NCI-H774 (cell line): ENCODE results near the gene ZNF385C.

Source experiments
- DNase-seq: peaks from one replicate; lab custom pipeline; 2025; lab: John Stamatoyannopoulos, UW

Gene ZNF385C

DNA sequence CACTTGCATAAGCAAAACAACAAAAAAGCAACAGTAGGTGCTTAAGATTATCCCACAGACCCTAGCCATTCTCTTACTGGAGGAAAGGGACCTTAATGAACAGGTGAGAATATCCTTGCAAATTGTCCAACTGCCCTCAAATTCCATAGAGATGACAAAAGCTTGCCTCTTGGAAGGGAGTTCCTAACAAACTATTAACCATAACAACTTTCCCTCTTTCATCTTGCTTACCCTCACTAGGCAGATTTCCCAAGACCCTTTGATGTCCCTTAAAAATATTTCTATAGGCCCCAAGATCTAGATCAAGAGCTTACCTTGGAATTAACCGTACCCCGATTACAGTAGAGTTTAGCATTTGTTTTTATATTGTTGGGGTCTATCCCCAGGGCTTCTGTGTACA, 109.9 kb downstream of the ZNF385C start:
- no peak for DNase-seq

- no peak for DNase-seq
Measured at GRCh38 chr17:41987642-41988041, 110.6 kb downstream of the ZNF385C start.

DNA sequence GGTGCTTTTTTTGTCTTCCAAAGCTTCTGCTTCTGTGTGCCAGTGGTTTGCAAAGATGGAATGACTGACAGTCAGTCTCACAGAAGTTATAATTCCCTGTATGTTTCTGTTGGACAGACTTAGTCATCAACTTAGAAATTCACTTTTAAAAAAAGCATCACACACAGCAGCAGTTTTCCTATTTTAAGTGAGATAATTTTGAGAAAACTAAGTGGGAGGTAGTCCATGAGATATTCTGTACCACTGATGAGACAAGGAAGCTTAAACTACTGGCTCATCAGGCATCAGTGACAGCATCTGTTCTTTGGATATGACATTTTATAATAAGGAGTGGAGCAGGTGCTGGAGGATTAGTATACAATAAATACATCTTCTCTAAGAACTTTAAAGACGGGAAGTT, 111.6 kb downstream of the ZNF385C start:
- DNase-seq: no peak

GRCh38 chr17:41985919-41986318, 112.4 kb downstream of the ZNF385C start:
- DNase-seq: no peak

DNA sequence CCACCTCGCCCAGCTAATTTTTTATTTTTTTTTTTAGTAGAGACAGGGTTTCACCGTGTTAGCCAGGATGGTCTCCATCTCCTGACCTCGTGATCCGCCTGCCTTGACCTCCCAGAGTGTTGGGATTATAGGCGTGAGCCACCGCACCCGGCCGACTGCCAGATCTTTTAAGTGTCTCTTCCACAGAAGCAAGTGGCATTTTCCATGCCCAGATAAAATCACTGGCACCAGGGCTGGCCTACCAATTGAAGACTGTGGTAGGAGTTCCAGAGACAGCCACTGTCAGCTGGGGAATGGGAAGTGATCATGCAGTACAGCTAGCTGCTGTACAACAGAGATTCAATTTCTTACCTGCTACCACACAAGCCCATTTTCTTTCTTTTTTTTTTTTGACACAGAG, 113.8 kb downstream of the ZNF385C start:
- no peak for DNase-seq

GRCh38 chr17:41982026-41982760, 116.1 kb downstream of the ZNF385C start:
- DNase-seq: no peak

DNA sequence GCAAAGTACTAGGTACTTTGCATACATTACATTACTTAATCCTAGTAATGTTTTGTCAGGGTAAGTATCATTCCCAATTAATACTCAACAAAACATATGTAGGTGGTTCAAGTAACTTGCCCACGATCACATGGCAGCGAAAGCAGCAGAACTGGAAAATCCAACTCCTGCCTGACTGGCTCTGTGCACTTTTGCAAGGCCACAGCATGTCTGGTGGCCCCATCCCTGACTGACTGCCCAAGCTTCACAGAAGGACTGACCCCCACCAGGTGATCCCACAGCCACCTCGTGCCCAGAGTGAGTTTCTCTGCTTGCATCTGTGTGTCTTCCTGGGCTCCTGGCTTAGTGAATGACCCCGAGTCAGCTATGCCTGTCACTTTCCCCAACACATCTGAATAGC, 120.3 kb downstream of the ZNF385C start:
- no peak for DNase-seq

GRCh38 chr17:41976142-41976768, 122.0 kb downstream of the ZNF385C start:
- DNase-seq: no peak
